Endothelial cell of umbilical vein (primary cell): ENCODE results near the gene RNF175. TPM values are rescaled to one million over a fixed set of nuclear protein-coding genes. Genes with fewer than 3 reads are reported as not detected.

Experiments
- BruUV-seq: library from RNA; stranded (reverse); fragments of 400-500 nt; replicated peaks from 2 replicates; lab custom pipeline; 2021; lab: Mats Ljungman, UMichigan
- CTCF ChIA-PET: fragments of 300-600, 350-600 bp; sonication (Branson Sonifier 250); formaldehyde crosslinking; loops from one replicate; lab custom pipeline; 2021; ENCODE audit warnings: antibody characterized with exemption, inconsistent platforms; lab: Charles Lee
- POLR2A ChIA-PET: fragments of 300-600, 350-600 bp; sonication (Branson Sonifier 250); formaldehyde crosslinking; loops from one replicate; lab custom pipeline; 2021; ENCODE audit warnings: antibody characterized with exemption, inconsistent platforms; lab: Charles Lee
- DNase-seq: peaks from one replicate; pipeline ENCODE4 v3.0.0-alpha.2; 2011; ENCODE audit warnings: low read depth, low spot score
- FAIRE-seq: peaks from 2 replicates; lab custom pipeline; 2011; peaks lifted over from hg19 to GRCh38; lab: Jason Lieb, UNC
- H2AFZ ChIP-seq: 2 replicates; pipeline ENCODE4 v1.6.0; 2012; ENCODE audit warnings: low read depth, low read length, control low read depth, inconsistent platforms
- H3K27ac ChIP-seq: 2 replicates; pipeline ENCODE4 v1.5.1; 2011; ENCODE audit warnings: low read depth, mild to moderate bottlenecking, control low read depth, low read length, moderate library complexity; ENCODE audit not compliant: insufficient read depth
- H3K27me3 ChIP-seq, 2 experiments: 2 replicates each; pipeline versions ENCODE4 v1.6.0 to v1.6.1; 2011; ENCODE audit warnings: low read length in 2 of 2, mixed read lengths in 1 of 2; ENCODE audit not compliant: control insufficient read depth in 2 of 2, insufficient read depth in 2 of 2
- H3K36me3 ChIP-seq, 2 experiments: 2 replicates in 1 of 2; 3 replicates in 1 of 2; pipeline ENCODE4 v1.5.1; 2011; ENCODE audit warnings: low read length in 2 of 2, mild to moderate bottlenecking in 1 of 2, moderate library complexity in 1 of 2; ENCODE audit not compliant: control insufficient read depth in 2 of 2, insufficient read depth in 2 of 2; ENCODE audit errors: extremely low read depth in 1 of 2
- H3K4me1 ChIP-seq: 3 replicates; pipeline ENCODE4 v1.5.1; 2011; ENCODE audit warnings: mild to moderate bottlenecking, low read length; ENCODE audit not compliant: control insufficient read depth, insufficient read depth; ENCODE audit errors: extremely low read depth
- H3K4me2 ChIP-seq: 2 replicates; pipeline ENCODE4 v1.6.1; 2011; ENCODE audit warnings: low read length, control low read depth, mixed read lengths; ENCODE audit not compliant: insufficient read depth
- H3K4me3 ChIP-seq, 3 experiments: fragments of 200-600 bp in 1 of 3; sonication (generic), shearing (Covaris generic) in 1 of 3; replicated peaks in 1 of 3; 2 replicates each; pipeline ENCODE4 v1.5.1; 2011 to 2016; ENCODE audit warnings: control low read depth in 3 of 3, low read length in 3 of 3, mild to moderate bottlenecking in 2 of 3, inconsistent platforms in 1 of 3, low read depth in 1 of 3, moderate library complexity in 1 of 3; ENCODE audit not compliant: insufficient read depth in 1 of 3
- H3K79me2 ChIP-seq: 2 replicates; pipeline ENCODE4 v1.6.0; 2012; ENCODE audit warnings: low read length, inconsistent platforms; ENCODE audit not compliant: control insufficient read depth, insufficient read depth
- H3K9ac ChIP-seq: replicated peaks from 2 replicates; pipeline ENCODE3; 2011; ENCODE audit warnings: low read length, control low read depth; ENCODE audit not compliant: insufficient read depth; ENCODE audit errors: extremely low read depth
- H3K9me1 ChIP-seq: replicated peaks from 3 replicates; pipeline ENCODE4 v1.6.0; 2011; ENCODE audit warnings: mild to moderate bottlenecking, low read length; ENCODE audit not compliant: control insufficient read depth, insufficient read depth; ENCODE audit errors: extremely low read depth
- H3K9me3 ChIP-seq: replicated peaks from 2 replicates; pipeline ENCODE4 v1.5.1; 2012; ENCODE audit warnings: low read length, inconsistent platforms; ENCODE audit not compliant: control insufficient read depth, insufficient read depth
- H4K20me1 ChIP-seq: replicated peaks from 2 replicates; pipeline ENCODE3; 2011; ENCODE audit warnings: mild to moderate bottlenecking, low read length; ENCODE audit not compliant: control insufficient read depth, insufficient read depth; ENCODE audit errors: extremely low read depth
- JUN ChIP-seq: IDR thresholded peaks from 2 replicates; pipeline ENCODE4 v1.6.1; 2011; ENCODE audit warnings: borderline replicate concordance, low read depth; ENCODE audit not compliant: insufficient read length, insufficient read depth
- POLR2A ChIP-seq: IDR thresholded peaks from 2 replicates; pipeline ENCODE4 v1.6.1; 2012; ENCODE audit warnings: low read depth, mild to moderate bottlenecking, control low read depth, low read length
- dilution Hi-C: fragments of 300-500 bp; cut with MboI; formaldehyde crosslinking; loops from one replicate; pipeline ENCODE4 v1.15.0; 2019; ENCODE audit warnings: low sequenced_read_pairs; ENCODE audit not compliant: extremely low pct_ligation_motif_present
- intact Hi-C: fragments of 100-400 bp; cut with micrococcal nuclease; formaldehyde crosslinking; loops from one replicate; pipeline ENCODE4 v1.10.0; 2022
- polyA plus RNA-seq, 4 experiments: library from polyadenylated mRNA; depleted of rRNA in 3 of 4; stranded (reverse) in 3 of 4; unstranded in 1 of 4; fragments of >200 nt; gene quantifications; 2 replicates each; pipeline versions ENCODE4 v1.2.1 to v1.2.3, GENCODE V29; 2011 to 2012; ENCODE audit warnings: missing spikeins in 1 of 4
- total RNA-seq: library from RNA; stranded (reverse); gene quantifications from 2 replicates; pipeline ENCODE4 v1.2.3, GENCODE V29; 2021

The RNF175 gene
- total and polyA plus RNA-seq, 2 donors (not counting 3 experiments of a cell fraction or from before 2014, with no cell fraction given) = not detected

DNA sequence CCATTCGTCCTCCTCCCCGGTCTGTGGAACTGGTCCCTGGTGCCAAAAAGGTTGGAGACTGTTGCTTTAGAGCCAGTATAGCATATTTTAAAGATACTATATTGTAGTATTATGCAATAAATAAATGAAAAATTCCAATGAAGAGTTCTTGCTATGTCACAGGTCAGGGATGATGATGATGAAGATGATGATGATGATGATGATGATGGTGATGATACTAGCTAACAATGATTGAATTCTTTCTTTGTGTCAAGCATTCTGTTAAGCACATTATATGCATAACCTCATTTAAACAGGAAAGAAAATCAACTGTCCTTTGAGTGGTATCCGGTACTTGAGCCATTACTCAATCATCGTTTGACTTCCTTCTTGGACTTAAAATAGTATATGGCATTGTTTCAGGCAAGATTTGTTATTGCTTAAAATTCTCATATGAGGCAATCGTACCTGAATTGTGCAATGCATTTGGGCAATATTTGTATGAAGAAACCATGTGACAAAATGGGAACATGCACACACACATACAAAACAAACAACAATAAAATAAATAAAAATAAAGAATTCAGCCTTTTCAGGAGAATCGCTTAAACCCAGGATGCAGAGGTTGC is 98.5 kb downstream of the RNF175 start:
- BruUV-seq = no TSS peak
- CTCF ChIA-PET = no interaction called here
- Histone ChIP-seq H3K4me2 (no peak overlapping the region), H3K27ac (no peak overlapping the region), H3K9ac (no peak overlapping the region), H3K27me3 (peaks cover 0 to 3% of the 10 kb centered on the region in 2 experiments), H3K36me3 (no peaks in the 10 kb centered on the region), H4K20me1 (no peaks in the 10 kb centered on the region), H2AFZ (no peak overlapping the region), H3K79me2 (no peaks in the 10 kb centered on the region), H3K4me1 (no peaks in the 10 kb centered on the region), H3K9me3 (no peaks in the 10 kb centered on the region), H3K9me1 (no peaks in the 10 kb centered on the region), H3K4me3 (no peak overlapping the region)
- intact Hi-C loops = loop anchor here (2.0 kb wide), 1 partner anchor 15 kb away; no protein-coding TSS in a partner anchor
- POLR2A ChIA-PET = no interaction called here
- dilution Hi-C loops = no loop called here
- DNase-seq (peak; percentile 32), FAIRE-seq (peak; percentile 79)
- TF ChIP-seq JUN (peak; percentile 14), POLR2A (no peak)

Other genes with a start within 250 kb of the RNF175 start
- 0.21 and 1.4 TPM in 2 replicates for gene TLR2, start 75.7 kb downstream of the RNF175 start, total RNA-seq
- 0.24 and 0.29 TPM in 2 replicates for gene TLR2, start 75.7 kb downstream of the RNF175 start, polyA plus RNA-seq
- gene SFRP2, start 29.1 kb upstream of the RNF175 start, total RNA-seq = not detected in 2 replicates
- gene SFRP2, start 29.1 kb upstream of the RNF175 start, polyA plus RNA-seq = 0.04 TPM in 1 of 2 replicates, not detected in the other